B cell (primary cell): ENCODE results near the gene SPOCD1. TPM values are rescaled to one million over a fixed set of nuclear protein-coding genes. Genes with fewer than 3 reads are reported as not detected.

ENCODE experiments used
- ATAC-seq: fragments of 200-7000 bp; cut with Tn5 transposase; one replicate; pipeline ENCODE4 v1.10.0; 2021; ENCODE audit warnings: low read depth, mild to moderate bottlenecking, moderate number of reproducible peaks, moderate library complexity
- CTCF ChIA-PET: fragments of 350-600 bp; sonication (Branson Sonifier 250); formaldehyde crosslinking; loops from one replicate; lab custom pipeline; 2021; ENCODE audit warnings: antibody characterized with exemption, inconsistent platforms; lab: Charles Lee
- POLR2A ChIA-PET: fragments of 350-600 bp; sonication (Branson Sonifier 250); formaldehyde crosslinking; loops from one replicate; lab custom pipeline; 2021; ENCODE audit warnings: antibody characterized with exemption; lab: Charles Lee
- DNase-seq: peaks from one replicate; pipeline ENCODE4 v3.0.0; 2013
- H2AFZ ChIP-seq: 2 replicates; pipeline ENCODE4 v1.6.1; 2012; ENCODE audit warnings: mild to moderate bottlenecking, low read depth, low read length; ENCODE audit not compliant: insufficient read depth, poor library complexity, severe bottlenecking
- H3K27ac ChIP-seq, 2 donors: 1 replicate in 1 of 2; 2 replicates in 1 of 2; pipeline ENCODE4 v1.5.1; 2012 to 2013; ENCODE audit warnings: low read length in 2 of 2, mild to moderate bottlenecking in 2 of 2, moderate library complexity in 1 of 2
- H3K27me3 ChIP-seq, 4 experiments: fragments of 200-600 bp in 1 of 4; sonication (generic) in 1 of 4; replicated peaks in 1 of 4; 1 replicate in 2 of 4; 2 replicates in 2 of 4; pipeline versions ENCODE4 v1.6.1 to v1.7.0; 2013 to 2016; ENCODE audit warnings: low read length in 3 of 4, mild to moderate bottlenecking in 2 of 4, mixed read lengths in 1 of 4, moderate library complexity in 1 of 4; ENCODE audit not compliant: insufficient read depth in 4 of 4, control insufficient read depth in 3 of 4; ENCODE audit errors: control extremely low read depth in 1 of 4
- H3K36me3 ChIP-seq, 2 experiments: replicated peaks in 1 of 2; 1 replicate in 1 of 2; 2 replicates in 1 of 2; pipeline versions ENCODE4 v1.6.1 to v1.7.1; 2013; ENCODE audit warnings: low read length in 1 of 2; ENCODE audit not compliant: insufficient read depth in 2 of 2, control insufficient read depth in 1 of 2; ENCODE audit errors: control extremely low read depth in 1 of 2, extremely low read depth in 1 of 2
- H3K4me1 ChIP-seq, 2 donors: fragments of 200-600 bp in 1 of 2; sonication (generic) in 1 of 2; 1 replicate in 1 of 2; 2 replicates in 1 of 2; pipeline versions ENCODE4 v1.5.1 to v1.6.1; 2013 to 2017; ENCODE audit warnings: low read length in 2 of 2; ENCODE audit not compliant: control insufficient read depth in 2 of 2, insufficient read depth in 2 of 2
- H3K4me2 ChIP-seq: replicated peaks from 2 replicates; pipeline ENCODE3; 2012; ENCODE audit warnings: mild to moderate bottlenecking, low read depth, low read length; ENCODE audit not compliant: poor library complexity, severe bottlenecking
- H3K4me3 ChIP-seq, 5 experiments: fragments of 200-600 bp in 1 of 5; sonication (generic) in 1 of 5; 1 replicate in 3 of 5; 2 replicates in 2 of 5; pipeline versions ENCODE4 v1.5.1 to v1.7.0; 2011 to 2016; ENCODE audit warnings: low read length in 4 of 5, mild to moderate bottlenecking in 4 of 5, low read depth in 2 of 5, control low read depth in 1 of 5, moderate library complexity in 1 of 5; ENCODE audit not compliant: insufficient read depth in 1 of 5; ENCODE audit errors: control extremely low read depth in 1 of 5, extremely low read depth in 1 of 5
- H3K79me2 ChIP-seq: fragments of 200-600 bp; sonication (generic); one replicate; pipeline ENCODE4 v1.6.0; 2016; ENCODE audit warnings: low read length; ENCODE audit not compliant: control insufficient read depth, insufficient read depth
- H3K9ac ChIP-seq: fragments of 200-600 bp; sonication (generic); 2 replicates; pipeline ENCODE4 v1.6.1; 2017; ENCODE audit warnings: mild to moderate bottlenecking, low read length, moderate library complexity
- H3K9me3 ChIP-seq, 3 donors: one replicate each; pipeline versions ENCODE4 v1.6.1 to v1.7.1; 2013; ENCODE audit warnings: low read length in 2 of 3; ENCODE audit not compliant: control insufficient read depth in 2 of 3, insufficient read depth in 1 of 3; ENCODE audit errors: control extremely low read depth in 1 of 3
- H4K20me1 ChIP-seq: 2 replicates; pipeline ENCODE4 v1.6.0; 2012; ENCODE audit warnings: mild to moderate bottlenecking, low read length; ENCODE audit not compliant: insufficient read depth, control insufficient read depth, poor library complexity, severe bottlenecking
- H3K27ac Mint-ChIP-seq: one replicate; pipeline ENCODE4 v1.8.0; 2021; ENCODE audit warnings: mixed read lengths
- H3K27me3 Mint-ChIP-seq: one replicate; pipeline ENCODE4 v1.8.0; 2021; ENCODE audit warnings: mixed read lengths
- H3K4me1 Mint-ChIP-seq: one replicate; pipeline ENCODE4 v1.8.0; 2021; ENCODE audit warnings: mixed read lengths
- H3K4me3 Mint-ChIP-seq: one replicate; pipeline ENCODE4 v1.8.0; 2021; ENCODE audit warnings: mixed read lengths
- H3K9me3 Mint-ChIP-seq: one replicate; pipeline ENCODE4 v1.8.0; 2022; ENCODE audit warnings: mixed read lengths; ENCODE audit not compliant: insufficient read depth
- CTCF ChIP-seq: fragments of 200-600 bp; IDR thresholded peaks from one replicate; pipeline ENCODE4 v1.8.0; 2022; ENCODE audit warnings: antibody characterized with exemption, mild to moderate bottlenecking
- EZH2 ChIP-seq: IDR thresholded peaks from 2 replicates; pipeline ENCODE4 v1.6.1; 2012; ENCODE audit warnings: borderline replicate concordance, low read depth, mild to moderate bottlenecking, moderate library complexity, low read length; ENCODE audit not compliant: insufficient read depth, poor library complexity, severe bottlenecking
- WGBS: methylation state at CpG from one replicate; pipeline ENCODE4 v1.1.5; 2013; ENCODE audit warnings: missing lambda C conversion rate; ENCODE audit not compliant: insufficient coverage; 5-methylcytosine and 5-hydroxymethylcytosine counted together
- intact Hi-C: fragments of 100-400 bp; cut with micrococcal nuclease; formaldehyde crosslinking; loops from one replicate; pipeline ENCODE4 v1.10.0; 2022
- polyA plus RNA-seq: library from polyadenylated mRNA; depleted of rRNA; stranded (reverse); fragments of >200 nt; gene quantifications from 2 replicates; pipeline ENCODE4 v1.2.3, GENCODE V29; 2012
- total RNA-seq, 2 donors: library from RNA; stranded (reverse); fragments of 120-200 nt in 1 of 2; gene quantifications; 1 replicate in 1 of 2; 2 replicates in 1 of 2; pipeline versions ENCODE4 v1.2.3 to v1.2.4, GENCODE V29; 2013 to 2022

SPOCD1 gene
- total and polyA plus RNA-seq, 2 donors (not counting 1 experiment from before 2014, with no cell fraction given): not detected

DNA sequence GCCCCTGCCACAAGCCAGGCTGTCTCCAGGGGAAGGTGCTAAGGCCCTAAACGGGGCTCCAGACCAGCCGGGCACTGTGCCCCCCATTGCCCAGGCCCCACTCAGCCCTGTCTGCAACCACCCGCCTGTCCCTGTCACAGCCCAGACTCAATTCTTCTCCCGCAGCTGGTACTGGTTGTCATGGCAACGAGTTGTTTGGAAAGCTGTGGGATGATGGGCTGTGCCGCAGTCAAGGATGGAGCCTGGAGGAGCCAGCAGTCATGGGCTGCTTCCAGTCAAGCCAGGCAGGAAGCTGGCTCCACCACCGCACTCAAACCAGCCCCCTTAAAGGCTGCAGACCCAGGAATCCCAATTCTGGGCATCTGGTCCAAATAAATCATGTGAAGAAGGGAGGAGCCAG, 4.2 kb downstream of the SPOCD1 start:
- no peak overlapping the region for H3K27ac Mint-ChIP-seq

DNA sequence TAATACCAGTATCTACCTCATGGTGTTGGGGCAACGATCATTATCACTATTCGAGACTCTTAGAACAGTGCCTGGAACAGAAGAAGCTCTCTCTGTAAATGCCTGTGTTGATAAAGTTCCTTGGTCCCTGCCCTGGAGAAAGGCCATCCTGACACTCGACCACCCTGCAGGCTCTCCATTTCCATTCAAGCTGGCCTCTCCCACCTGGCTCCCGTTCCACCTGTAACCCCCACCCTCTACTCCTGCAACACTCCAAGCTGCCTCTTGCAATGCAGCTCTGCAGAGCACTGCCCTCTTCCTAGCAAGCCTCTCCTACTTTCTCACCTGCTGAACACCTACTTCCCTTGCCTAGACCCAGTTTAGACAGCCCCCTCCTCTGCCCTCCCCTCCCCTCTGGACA, 6.1 kb downstream of the SPOCD1 start:
- no peaks in the 10 kb centered on the region for H3K4me1 ChIP-seq
- Mint-ChIP-seq H3K4me1 (no peaks in the 10 kb centered on the region), H3K9me3 (no peaks in the 10 kb centered on the region), H3K27ac (no peak overlapping the region), H3K27me3 (no peaks in the 10 kb centered on the region), H3K4me3 (no peak overlapping the region)
- ChIA-PET CTCF (no interaction called here), POLR2A (no interaction called here)
- no peak overlapping the region for H3K4me2 ChIP-seq
- intact Hi-C loops: no loop called here
- no peak for TF ChIP-seq EZH2
- no peak for TF ChIP-seq CTCF
- 95% methylated on average over 4 of the region's 4 CpGs for WGBS
- H3K27ac ChIP-seq: no peak overlapping the region
- H2AFZ ChIP-seq: no peak overlapping the region
- no peak overlapping the region for H3K9ac ChIP-seq
- no peaks in the 10 kb centered on the region for H3K27me3 ChIP-seq
- DNase-seq (no peak), ATAC-seq (no peak)
- H4K20me1 ChIP-seq: no peaks in the 10 kb centered on the region
- no peaks in the 10 kb centered on the region for H3K36me3 ChIP-seq
- H3K79me2 ChIP-seq: no peaks in the 10 kb centered on the region
- H3K9me3 ChIP-seq: no peaks in the 10 kb centered on the region
- no peak overlapping the region for H3K4me3 ChIP-seq

More for the DNA sequence above, 4.2 kb downstream of the SPOCD1 start:
- Histone ChIP-seq H3K27ac (no peak overlapping the region), H3K27me3 (no peaks in the 10 kb centered on the region), H3K79me2 (no peaks in the 10 kb centered on the region), H3K9ac (no peak overlapping the region), H3K4me3 (no peak overlapping the region), H3K4me1 (peaks cover 0 to 4% of the 10 kb centered on the region in 2 donors), H3K36me3 (no peaks in the 10 kb centered on the region), H2AFZ (no peak overlapping the region), H3K4me2 (no peak overlapping the region), H4K20me1 (no peaks in the 10 kb centered on the region), H3K9me3 (peaks cover 0 to 5% (median 0%) of the 10 kb centered on the region in 3 donors)
- no peak for ATAC-seq
- WGBS: 94% methylated on average over 4 of the region's 7 CpGs
- Mint-ChIP-seq H3K27me3 (no peaks in the 10 kb centered on the region), H3K4me3 (no peak overlapping the region), H3K9me3 (no peaks in the 10 kb centered on the region), H3K4me1 (peaks cover 9% of the 10 kb centered on the region)
- DNase-seq: no peak
- intact Hi-C loops: no loop called here
- ChIA-PET POLR2A (no interaction called here), CTCF (no interaction called here)
- no peak for TF ChIP-seq EZH2
- no peak for TF ChIP-seq CTCF
